Measurements from ENCODE around the gene ZNF112. TPM values are rescaled to one million over a fixed set of nuclear protein-coding genes. Genes with fewer than 3 reads are reported as not detected.

Gene ZNF112
- polyA plus RNA-seq, 1 donor (not counting 4 experiments of a cell fraction or from before 2014, with no cell fraction given): 4.6 TPM

DNA sequence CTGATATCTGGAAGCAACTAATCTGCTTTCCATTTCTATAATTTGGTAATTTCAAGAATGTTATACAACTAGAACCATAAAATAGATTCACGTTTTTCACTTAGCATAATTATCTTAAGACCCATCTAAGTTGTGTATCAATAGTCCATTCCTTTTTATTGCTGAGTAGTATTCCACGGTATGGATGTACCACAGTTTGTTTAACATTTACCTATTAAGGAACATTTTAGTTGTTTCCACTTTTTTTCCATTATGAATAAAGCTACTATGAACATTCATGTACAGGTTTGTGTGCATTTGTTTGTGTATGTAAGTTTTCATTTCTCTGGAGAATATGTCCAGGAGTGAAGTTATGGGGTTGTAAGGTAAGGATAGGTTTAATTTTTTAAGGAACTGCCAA lies 18.3 kb upstream of the ZNF112 start:
- dilution Hi-C loops (cut with MboI; ENCODE audit: extremely low pct_ligation_motif_present, low sequenced_read_pairs): no loop called here
- TF ChIP-seq, protein P1, sequence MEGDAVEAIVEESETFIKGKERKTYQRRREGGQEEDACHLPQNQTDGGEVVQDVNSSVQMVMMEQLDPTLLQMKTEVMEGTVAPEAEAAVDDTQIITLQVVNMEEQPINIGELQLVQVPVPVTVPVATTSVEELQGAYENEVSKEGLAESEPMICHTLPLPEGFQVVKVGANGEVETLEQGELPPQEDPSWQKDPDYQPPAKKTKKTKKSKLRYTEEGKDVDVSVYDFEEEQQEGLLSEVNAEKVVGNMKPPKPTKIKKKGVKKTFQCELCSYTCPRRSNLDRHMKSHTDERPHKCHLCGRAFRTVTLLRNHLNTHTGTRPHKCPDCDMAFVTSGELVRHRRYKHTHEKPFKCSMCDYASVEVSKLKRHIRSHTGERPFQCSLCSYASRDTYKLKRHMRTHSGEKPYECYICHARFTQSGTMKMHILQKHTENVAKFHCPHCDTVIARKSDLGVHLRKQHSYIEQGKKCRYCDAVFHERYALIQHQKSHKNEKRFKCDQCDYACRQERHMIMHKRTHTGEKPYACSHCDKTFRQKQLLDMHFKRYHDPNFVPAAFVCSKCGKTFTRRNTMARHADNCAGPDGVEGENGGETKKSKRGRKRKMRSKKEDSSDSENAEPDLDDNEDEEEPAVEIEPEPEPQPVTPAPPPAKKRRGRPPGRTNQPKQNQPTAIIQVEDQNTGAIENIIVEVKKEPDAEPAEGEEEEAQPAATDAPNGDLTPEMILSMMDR (optimal IDR thresholded peaks at IDR 0.05 in 1 of 3, IDR thresholded peaks at IDR 0.05 in 1 of 3, conservative IDR thresholded peaks at IDR 0.05 in 1 of 3; ENCODE audit: extremely low read depth in 1 of 3, insufficient read depth in 2 of 3, low read length in 3 of 3): no peak
- TF ChIP-seq EZH2 (IDR thresholded peaks at IDR 0.05; ENCODE audit: low read length): no peak
- no peak for FAIRE-seq

DNA sequence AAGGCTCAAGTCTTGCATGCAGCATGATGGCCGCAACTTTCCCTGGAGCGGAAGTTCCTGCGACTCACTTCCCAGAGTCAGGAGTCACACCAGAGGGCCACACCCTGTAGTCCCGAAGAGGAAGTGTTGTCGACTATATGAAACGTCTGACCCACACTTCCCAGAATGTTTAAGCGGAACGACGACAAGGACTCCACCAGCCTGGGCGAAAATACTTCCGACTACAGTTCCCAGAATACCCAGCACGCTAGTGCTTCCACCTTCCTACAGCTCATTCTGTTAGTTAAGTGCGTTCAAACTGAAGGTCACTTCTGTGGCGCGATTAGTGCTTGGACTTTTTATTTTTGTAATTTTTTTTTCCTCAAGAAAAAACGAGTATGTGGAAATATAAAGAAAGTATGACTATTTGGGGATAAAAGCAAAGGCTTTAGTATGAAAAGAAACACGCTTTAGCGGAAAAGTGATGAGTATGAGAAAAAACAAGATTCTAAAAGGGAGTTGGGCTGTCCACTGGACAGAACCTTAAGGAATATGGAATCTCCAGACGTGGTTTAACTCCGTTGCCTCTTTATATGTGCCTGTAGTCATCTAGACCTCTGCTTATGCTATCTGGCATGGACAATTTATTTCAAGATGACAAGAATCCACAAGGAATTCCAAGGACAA lies 15.5 kb upstream of the ZNF112 start:
- Histone ChIP-seq H3K79me2 (ENCODE audit: control insufficient read depth, insufficient read depth, low read length) (no peaks in the 10 kb centered on the region), H3K4me3 (ENCODE audit: control insufficient read depth in 2 of 3, extremely low read depth in 1 of 3, insufficient read depth in 2 of 3, low read depth in 1 of 3, low read length in 3 of 3) (no peak overlapping the region), H3K4me1 (ENCODE audit: control insufficient read depth, extremely low read depth, insufficient read depth, low read length) (no peaks in the 10 kb centered on the region), H3K36me3 (ENCODE audit: control insufficient read depth in 2 of 2, extremely low read depth in 1 of 2, insufficient read depth in 2 of 2, low read length in 2 of 2) (no peaks in the 10 kb centered on the region), H3K27ac (ENCODE audit: control insufficient read depth, insufficient read depth, low read length) (no peak overlapping the region), H3K4me2 (ENCODE audit: control insufficient read depth, extremely low read depth, insufficient read depth, low read depth, low read length) (no peak overlapping the region), H2AFZ (ENCODE audit: control insufficient read depth, low read length) (no peak overlapping the region), H4K20me1 (ENCODE audit: control insufficient read depth, extremely low read depth, insufficient read depth, low read length) (no peaks in the 10 kb centered on the region), H3K9me3 (ENCODE audit: control insufficient read depth, low read depth, low read length) (no peaks in the 10 kb centered on the region), H3K27me3 (ENCODE audit: control insufficient read depth, extremely low read depth, insufficient read depth, low read length) (no peaks in the 10 kb centered on the region), H3K9me1 (ENCODE audit: control insufficient read depth, extremely low read depth, insufficient read depth, low read length) (no peaks in the 10 kb centered on the region), H3K9ac (ENCODE audit: control insufficient read depth, extremely low read depth, insufficient read depth, low read length) (no peak overlapping the region)
- FAIRE-seq: no peak
- dilution Hi-C loops (cut with MboI; ENCODE audit: extremely low pct_ligation_motif_present, low sequenced_read_pairs): no loop called here
- no peak for DNase-seq (ENCODE audit: low read depth, low spot score)
- TF ChIP-seq, protein P1 (optimal IDR thresholded peaks at IDR 0.05 in 1 of 3, IDR thresholded peaks at IDR 0.05 in 1 of 3, conservative IDR thresholded peaks at IDR 0.05 in 1 of 3; ENCODE audit: extremely low read depth in 1 of 3, insufficient read depth in 2 of 3, low read length in 3 of 3): no peak
- no peak for TF ChIP-seq EZH2 (IDR thresholded peaks at IDR 0.05; ENCODE audit: low read length)

More for the DNA sequence above, 18.3 kb upstream of the ZNF112 start:
- H3K4me1 ChIP-seq (ENCODE audit: control insufficient read depth, extremely low read depth, insufficient read depth, low read length): no peaks in the 10 kb centered on the region
- H3K9me3 ChIP-seq (ENCODE audit: control insufficient read depth, low read depth, low read length): no peaks in the 10 kb centered on the region
- no peaks in the 10 kb centered on the region for H3K79me2 ChIP-seq (ENCODE audit: control insufficient read depth, insufficient read depth, low read length)
- H3K36me3 ChIP-seq (ENCODE audit: control insufficient read depth in 2 of 2, extremely low read depth in 1 of 2, insufficient read depth in 2 of 2, low read length in 2 of 2): no peaks in the 10 kb centered on the region
- no peak overlapping the region for H2AFZ ChIP-seq (ENCODE audit: control insufficient read depth, low read length)
- no peaks in the 10 kb centered on the region for H3K9me1 ChIP-seq (ENCODE audit: control insufficient read depth, extremely low read depth, insufficient read depth, low read length)
- no peaks in the 10 kb centered on the region for H4K20me1 ChIP-seq (ENCODE audit: control insufficient read depth, extremely low read depth, insufficient read depth, low read length)
- H3K4me2 ChIP-seq (ENCODE audit: control insufficient read depth, extremely low read depth, insufficient read depth, low read depth, low read length): no peak overlapping the region
- no peak overlapping the region for H3K4me3 ChIP-seq (ENCODE audit: control insufficient read depth in 2 of 3, extremely low read depth in 1 of 3, insufficient read depth in 2 of 3, low read depth in 1 of 3, low read length in 3 of 3)
- no peak overlapping the region for H3K27ac ChIP-seq (ENCODE audit: control insufficient read depth, insufficient read depth, low read length)
- DNase-seq (ENCODE audit: low read depth, low spot score): no peak
- no peaks in the 10 kb centered on the region for H3K27me3 ChIP-seq (ENCODE audit: control insufficient read depth, extremely low read depth, insufficient read depth, low read length)
- H3K9ac ChIP-seq (ENCODE audit: control insufficient read depth, extremely low read depth, insufficient read depth, low read length): no peak overlapping the region
